ENCODE measurements around the gene MTFMT.

DNA sequence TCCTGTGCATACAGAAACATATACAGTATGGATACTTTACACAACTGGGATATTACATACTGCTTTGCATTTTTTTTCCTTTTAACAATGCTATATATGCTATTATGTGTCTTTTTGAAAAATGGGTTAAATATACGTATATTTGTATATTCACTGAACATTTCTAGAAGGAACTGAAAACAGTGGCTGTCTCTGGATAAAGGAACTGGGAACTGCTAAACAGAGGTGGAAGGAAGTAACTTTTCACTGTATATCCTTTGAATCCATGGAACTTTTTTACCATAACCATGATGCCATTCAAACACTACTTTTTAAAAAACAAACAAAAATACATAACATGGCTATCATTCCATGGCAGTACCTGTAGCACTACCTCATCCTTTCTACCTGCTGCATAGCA lies 1.8 kb downstream of the MTFMT start:
- no peak for TF ChIP-seq POLR2A (IDR thresholded peaks at IDR 0.05)
- TF ChIP-seq, protein P1, sequence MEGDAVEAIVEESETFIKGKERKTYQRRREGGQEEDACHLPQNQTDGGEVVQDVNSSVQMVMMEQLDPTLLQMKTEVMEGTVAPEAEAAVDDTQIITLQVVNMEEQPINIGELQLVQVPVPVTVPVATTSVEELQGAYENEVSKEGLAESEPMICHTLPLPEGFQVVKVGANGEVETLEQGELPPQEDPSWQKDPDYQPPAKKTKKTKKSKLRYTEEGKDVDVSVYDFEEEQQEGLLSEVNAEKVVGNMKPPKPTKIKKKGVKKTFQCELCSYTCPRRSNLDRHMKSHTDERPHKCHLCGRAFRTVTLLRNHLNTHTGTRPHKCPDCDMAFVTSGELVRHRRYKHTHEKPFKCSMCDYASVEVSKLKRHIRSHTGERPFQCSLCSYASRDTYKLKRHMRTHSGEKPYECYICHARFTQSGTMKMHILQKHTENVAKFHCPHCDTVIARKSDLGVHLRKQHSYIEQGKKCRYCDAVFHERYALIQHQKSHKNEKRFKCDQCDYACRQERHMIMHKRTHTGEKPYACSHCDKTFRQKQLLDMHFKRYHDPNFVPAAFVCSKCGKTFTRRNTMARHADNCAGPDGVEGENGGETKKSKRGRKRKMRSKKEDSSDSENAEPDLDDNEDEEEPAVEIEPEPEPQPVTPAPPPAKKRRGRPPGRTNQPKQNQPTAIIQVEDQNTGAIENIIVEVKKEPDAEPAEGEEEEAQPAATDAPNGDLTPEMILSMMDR (IDR thresholded peaks at IDR 0.05) = no peak

Measured in adrenal gland (tissue), 5 donors.